Uterus (tissue), 4 donors: ENCODE measurements around the gene TRAF3. TPM values are rescaled to one million over a fixed set of nuclear protein-coding genes. Genes with fewer than 3 reads are reported as not detected.

Source experiments
- DNase-seq, 2 donors: peaks; one replicate each; pipeline ENCODE4 v3.0.0-alpha.2; 2019 to 2020
- H3K27ac ChIP-seq, 2 donors: fragments of 200-600 bp; sonication (generic); 1 replicate in 1 of 2; 2 replicates in 1 of 2; pipeline ENCODE4 v1.5.1; 2016 to 2018
- H3K27me3 ChIP-seq, 2 donors: fragments of 200-600 bp; sonication (generic); one replicate each; pipeline ENCODE4 v1.5.1; 2018 to 2019; ENCODE audit warnings: control low read depth in 1 of 2
- H3K36me3 ChIP-seq, 2 donors: fragments of 200-600 bp; sonication (generic); one replicate each; pipeline ENCODE4 v1.5.1; 2019; ENCODE audit warnings: control low read depth in 1 of 2
- H3K4me1 ChIP-seq, 2 donors: fragments of 200-600 bp; sonication (generic); one replicate each; pipeline ENCODE4 v1.5.1; 2018 to 2019; ENCODE audit warnings: control low read depth in 1 of 2
- H3K4me3 ChIP-seq, 2 donors: fragments of 200-600 bp; sonication (generic); 1 replicate in 1 of 2; 2 replicates in 1 of 2; pipeline ENCODE4 v1.5.1; 2018 to 2019; ENCODE audit warnings: mild to moderate bottlenecking in 1 of 2
- H3K9me3 ChIP-seq, 2 donors: fragments of 200-600 bp; sonication (generic); one replicate each; pipeline ENCODE4 v1.5.1; 2019; ENCODE audit warnings: control low read depth in 1 of 2
- POLR2A ChIP-seq, 2 donors: fragments of 450-650 bp; IDR thresholded peaks; one replicate each; pipeline ENCODE4 v1.6.1; 2016; ENCODE audit warnings: antibody characterized with exemption in 2 of 2, mild to moderate bottlenecking in 1 of 2, moderate library complexity in 1 of 2
- intact Hi-C: fragments of 100-400 bp; cut with DNase I; formaldehyde crosslinking; loops from one replicate; pipeline ENCODE4 v1.15.1; 2023; ENCODE audit warnings: low total_unique reads
- total RNA-seq, 4 donors: library from RNA; depleted of rRNA in 3 of 4; stranded (reverse); fragments of >200 nt in 3 of 4; gene quantifications; one replicate each; pipeline versions ENCODE4 v1.1.0 to v1.2.4, GENCODE V29; 2014 to 2023
- TF ChIP-seq, protein P1 (sequence below), 4 experiments: fragments of 200-600 bp in 2 of 4; fragments of 450-650 bp in 2 of 4; sonication (generic) in 2 of 4; IDR thresholded peaks; one replicate each; pipeline ENCODE4 v1.5.1; 2016 to 2019; ENCODE audit warnings: antibody characterized with exemption in 4 of 4, mild to moderate bottlenecking in 2 of 4, moderate library complexity in 1 of 4
- donor health status: DM: yes; HTN: yes; CAD: no.

TRAF3 gene
- total RNA-seq, 4 donors from 2014 or later = 7.4 to 33.1 (median 22.1) TPM

DNA sequence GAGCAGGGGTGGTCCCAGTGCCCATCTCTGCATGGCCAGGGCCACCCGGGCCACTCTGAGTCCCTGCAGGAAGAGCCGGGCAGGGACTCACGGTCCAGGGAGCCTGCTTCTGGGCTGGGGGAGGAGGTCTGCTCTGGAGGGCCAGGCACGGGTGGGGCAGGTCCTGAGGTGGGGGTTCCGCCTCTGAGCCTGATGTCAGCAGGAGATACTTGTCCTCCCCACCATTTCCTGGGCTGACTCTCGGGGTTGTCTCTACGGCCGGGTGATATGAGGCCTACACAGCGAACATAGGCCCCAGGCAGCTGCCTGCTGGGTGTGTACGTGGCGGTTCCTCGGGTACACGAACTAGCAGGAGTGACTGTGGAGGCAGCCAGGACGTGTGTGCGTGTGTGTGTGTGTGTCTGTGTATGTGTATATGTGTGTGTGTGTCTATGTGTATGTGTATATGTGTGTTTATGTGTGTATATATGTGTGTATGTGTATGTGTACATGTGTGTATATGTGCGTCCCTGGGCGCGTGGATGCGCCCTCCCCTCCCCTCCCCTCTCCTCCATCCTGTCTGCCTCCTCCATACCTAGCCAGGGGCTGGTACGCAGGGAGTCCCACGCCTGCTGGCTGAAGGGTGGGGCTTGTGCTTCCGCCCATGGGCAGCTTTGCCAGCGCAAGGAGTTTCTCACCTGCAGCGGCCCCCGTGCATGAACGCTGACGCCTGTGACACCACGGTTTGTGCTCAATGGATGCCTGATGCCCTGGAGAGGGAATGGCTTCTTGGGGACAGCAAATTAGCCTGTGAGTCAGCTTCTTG lies 30.4 kb upstream of the TRAF3 start:
- no peak for DNase-seq
- H3K4me1 ChIP-seq = no peaks in the 10 kb centered on the region
- no peaks in the 10 kb centered on the region for H3K27me3 ChIP-seq
- TF ChIP-seq, protein P1, sequence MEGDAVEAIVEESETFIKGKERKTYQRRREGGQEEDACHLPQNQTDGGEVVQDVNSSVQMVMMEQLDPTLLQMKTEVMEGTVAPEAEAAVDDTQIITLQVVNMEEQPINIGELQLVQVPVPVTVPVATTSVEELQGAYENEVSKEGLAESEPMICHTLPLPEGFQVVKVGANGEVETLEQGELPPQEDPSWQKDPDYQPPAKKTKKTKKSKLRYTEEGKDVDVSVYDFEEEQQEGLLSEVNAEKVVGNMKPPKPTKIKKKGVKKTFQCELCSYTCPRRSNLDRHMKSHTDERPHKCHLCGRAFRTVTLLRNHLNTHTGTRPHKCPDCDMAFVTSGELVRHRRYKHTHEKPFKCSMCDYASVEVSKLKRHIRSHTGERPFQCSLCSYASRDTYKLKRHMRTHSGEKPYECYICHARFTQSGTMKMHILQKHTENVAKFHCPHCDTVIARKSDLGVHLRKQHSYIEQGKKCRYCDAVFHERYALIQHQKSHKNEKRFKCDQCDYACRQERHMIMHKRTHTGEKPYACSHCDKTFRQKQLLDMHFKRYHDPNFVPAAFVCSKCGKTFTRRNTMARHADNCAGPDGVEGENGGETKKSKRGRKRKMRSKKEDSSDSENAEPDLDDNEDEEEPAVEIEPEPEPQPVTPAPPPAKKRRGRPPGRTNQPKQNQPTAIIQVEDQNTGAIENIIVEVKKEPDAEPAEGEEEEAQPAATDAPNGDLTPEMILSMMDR (IDR thresholded peaks at IDR 0.05) = no peak
- TF ChIP-seq POLR2A (IDR thresholded peaks at IDR 0.05) = no peak
- no peak overlapping the region for H3K4me3 ChIP-seq
- no peaks in the 10 kb centered on the region for H3K36me3 ChIP-seq
- intact Hi-C loops = no loop called here
- no peak overlapping the region for H3K27ac ChIP-seq
- no peaks in the 10 kb centered on the region for H3K9me3 ChIP-seq

DNA sequence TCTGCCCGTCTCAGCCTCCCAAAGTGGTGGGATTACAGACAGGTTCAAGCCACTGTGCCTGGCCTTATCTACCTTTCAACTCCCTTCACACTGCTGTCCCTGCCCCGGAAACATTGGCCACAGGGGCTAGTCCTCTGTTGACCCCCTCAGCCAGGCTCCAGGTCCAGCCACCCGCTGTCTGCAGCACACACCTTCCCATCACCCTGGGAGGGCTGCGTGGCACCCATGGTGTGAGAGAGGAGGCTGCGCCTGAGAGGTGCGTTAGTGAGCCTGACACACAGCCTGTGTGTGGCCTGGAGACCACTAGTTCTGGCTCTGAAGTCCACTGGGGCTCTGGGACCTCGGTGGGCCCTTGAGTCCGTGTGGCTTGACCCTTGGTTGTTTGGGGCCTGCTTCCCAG lies 28.4 kb upstream of the TRAF3 start:
- Histone ChIP-seq H3K4me1 (no peaks in the 10 kb centered on the region), H3K9me3 (no peaks in the 10 kb centered on the region), H3K4me3 (no peak overlapping the region), H3K27ac (no peak overlapping the region), H3K27me3 (no peaks in the 10 kb centered on the region), H3K36me3 (no peaks in the 10 kb centered on the region)
- intact Hi-C loops = no loop called here
- DNase-seq = no peak
- TF ChIP-seq, protein P1 (IDR thresholded peaks at IDR 0.05) = no peak
- no peak for TF ChIP-seq POLR2A (IDR thresholded peaks at IDR 0.05)

DNA sequence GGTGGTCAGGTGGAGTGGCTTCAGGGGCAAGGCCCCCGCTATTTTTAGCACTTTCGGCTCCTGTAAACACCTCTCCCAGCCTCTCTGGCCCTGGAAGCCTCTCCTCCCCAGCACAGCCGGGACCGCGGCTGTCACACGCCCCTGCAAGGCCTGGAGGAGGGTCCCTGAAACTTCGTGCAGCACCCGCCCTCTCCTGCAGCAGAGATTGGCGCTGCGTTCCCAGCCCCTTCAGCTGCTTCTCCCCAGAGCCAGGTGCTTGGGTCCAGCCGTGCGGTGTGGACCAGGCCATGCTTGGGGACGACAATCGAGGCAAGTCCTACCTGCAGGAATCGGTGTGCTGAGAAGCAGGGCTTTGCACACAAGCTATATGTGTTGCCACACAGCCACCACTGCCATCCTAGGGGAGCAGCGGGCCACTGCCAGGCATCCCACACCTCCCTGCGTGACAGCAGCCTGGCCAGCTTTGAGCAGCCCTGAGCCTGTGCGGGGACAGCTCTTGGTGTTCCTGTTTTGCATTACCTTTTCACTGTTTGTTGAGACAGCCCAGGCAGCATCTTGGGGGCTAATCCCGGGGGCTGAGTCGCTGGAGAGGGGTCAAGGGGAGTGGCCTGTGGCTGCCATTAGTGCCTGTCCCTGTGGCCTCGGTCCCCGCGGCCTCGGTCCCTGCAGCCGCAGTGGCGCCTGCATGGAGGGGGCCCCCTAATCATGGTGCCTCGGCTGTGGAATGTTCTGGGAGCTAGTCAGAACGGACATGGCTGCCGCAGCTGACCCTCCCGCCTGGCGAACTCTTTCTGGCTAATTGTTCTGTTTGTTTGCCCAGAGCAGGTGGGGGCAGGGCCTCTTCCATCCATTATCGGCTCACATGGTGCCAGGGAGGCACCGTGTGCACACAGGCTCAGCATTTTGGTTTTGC lies 27.6 kb upstream of the TRAF3 start:
- intact Hi-C loops = no loop called here
- no peaks in the 10 kb centered on the region for H3K36me3 ChIP-seq
- no peak overlapping the region for H3K4me3 ChIP-seq
- H3K27me3 ChIP-seq = no peaks in the 10 kb centered on the region
- H3K9me3 ChIP-seq = no peaks in the 10 kb centered on the region
- H3K4me1 ChIP-seq = no peaks in the 10 kb centered on the region
- TF ChIP-seq POLR2A (IDR thresholded peaks at IDR 0.05) = no peak
- TF ChIP-seq, protein P1 (IDR thresholded peaks at IDR 0.05) = no peak
- DNase-seq = no peak
- H3K27ac ChIP-seq = no peak overlapping the region

DNA sequence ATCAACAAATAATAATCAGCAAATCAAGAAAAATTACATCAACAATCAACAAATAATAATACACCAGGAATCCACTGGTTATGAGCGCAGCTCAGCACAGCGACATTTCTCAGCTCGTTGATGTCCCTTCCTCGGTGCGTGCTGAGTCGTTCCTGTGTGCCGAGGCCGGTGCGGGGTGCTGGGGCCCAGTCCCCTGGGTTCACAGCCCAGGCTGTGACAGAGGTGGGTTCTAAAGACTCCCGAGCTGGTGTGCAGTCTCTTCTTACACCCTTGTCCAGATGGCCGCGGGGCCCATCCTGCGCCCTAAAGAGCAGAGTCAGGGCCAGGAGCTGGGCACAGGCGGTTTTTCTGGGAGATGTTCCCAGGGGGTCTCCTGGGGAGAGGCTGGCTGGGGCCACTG lies 26.9 kb upstream of the TRAF3 start:
- H3K4me1 ChIP-seq = no peaks in the 10 kb centered on the region
- no peak overlapping the region for H3K27ac ChIP-seq
- intact Hi-C loops = no loop called here
- no peak for DNase-seq
- TF ChIP-seq, protein P1 (IDR thresholded peaks at IDR 0.05) = no peak
- no peak for TF ChIP-seq POLR2A (IDR thresholded peaks at IDR 0.05)
- no peak overlapping the region for H3K4me3 ChIP-seq
- H3K27me3 ChIP-seq = no peaks in the 10 kb centered on the region
- no peaks in the 10 kb centered on the region for H3K36me3 ChIP-seq
- H3K9me3 ChIP-seq = no peaks in the 10 kb centered on the region

DNA sequence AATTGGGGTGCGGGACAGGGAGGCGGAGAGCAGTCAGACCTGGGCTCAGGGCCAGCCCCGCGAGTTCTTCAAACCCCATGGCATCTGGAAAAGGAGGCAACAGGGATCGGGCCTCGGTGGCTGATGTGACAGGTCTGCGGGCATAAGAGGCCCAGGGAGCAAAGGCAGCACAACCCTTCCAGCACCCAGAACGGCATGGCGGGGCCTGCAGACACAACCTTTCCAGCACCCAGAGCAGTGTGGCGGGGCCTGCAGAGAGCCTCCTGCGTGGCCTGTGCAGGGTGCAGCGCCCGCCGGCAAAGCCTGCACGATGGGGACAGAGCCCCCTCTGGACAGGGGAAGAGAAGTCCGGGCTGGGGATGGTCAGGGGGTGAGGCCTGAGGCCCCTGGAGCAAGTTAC lies 26.2 kb upstream of the TRAF3 start:
- no peak overlapping the region for H3K4me3 ChIP-seq
- H3K4me1 ChIP-seq = no peaks in the 10 kb centered on the region
- TF ChIP-seq, protein P1 (IDR thresholded peaks at IDR 0.05) = no peak
- TF ChIP-seq POLR2A (IDR thresholded peaks at IDR 0.05) = no peak
- H3K27ac ChIP-seq = no peak overlapping the region
- DNase-seq = no peak
- intact Hi-C loops = no loop called here
- no peaks in the 10 kb centered on the region for H3K9me3 ChIP-seq
- H3K27me3 ChIP-seq = no peaks in the 10 kb centered on the region
- H3K36me3 ChIP-seq = no peaks in the 10 kb centered on the region
